RWPE2 (cell line): Measurements from ENCODE around the gene HLCS.

Experiments
- ATAC-seq: fragments of 200-7000 bp; cut with Tn5 transposase; 3 replicates; pipeline ENCODE4 v1.9.1; 2021; ENCODE audit warnings: low read depth
- DNase-seq: peaks from one replicate; pipeline ENCODE4 v3.0.0-alpha.2; 2020; ENCODE audit warnings: low spot score
- H3K27ac ChIP-seq: fragments of 450-650 bp; 2 replicates; pipeline ENCODE4 v1.5.1; 2017; ENCODE audit warnings: mild to moderate bottlenecking; ENCODE audit not compliant: poor library complexity, severe bottlenecking
- H3K27me3 ChIP-seq: fragments of 250-450 bp; sonication (Bioruptor Pico); 2 replicates; pipeline ENCODE4 v1.5.1; 2021; ENCODE audit warnings: mild to moderate bottlenecking, moderate library complexity; ENCODE audit not compliant: insufficient read depth, poor library complexity, severe bottlenecking
- H3K36me3 ChIP-seq: fragments of 250-450 bp; sonication (Bioruptor Pico); 2 replicates; pipeline ENCODE4 v1.5.1; 2020; ENCODE audit warnings: low read depth, mild to moderate bottlenecking, moderate library complexity
- H3K4me1 ChIP-seq: fragments of 250-450 bp; sonication (Bioruptor Pico); 2 replicates; pipeline ENCODE4 v1.5.1; 2021; ENCODE audit warnings: mild to moderate bottlenecking, moderate library complexity; ENCODE audit not compliant: insufficient read depth, poor library complexity, severe bottlenecking
- H3K4me3 ChIP-seq: fragments of 250-450 bp; sonication (Bioruptor Pico); 2 replicates; pipeline ENCODE4 v1.5.1; 2021; ENCODE audit warnings: mild to moderate bottlenecking, moderate library complexity; ENCODE audit not compliant: severe bottlenecking
- H3K9me3 ChIP-seq: fragments of 250-450 bp; sonication (Bioruptor Pico); 2 replicates; pipeline ENCODE4 v1.5.1; 2021; ENCODE audit warnings: mild to moderate bottlenecking, moderate library complexity; ENCODE audit not compliant: severe bottlenecking
- TF ChIP-seq, protein P1 (sequence below): fragments of 450-650 bp; IDR thresholded peaks from one replicate; pipeline ENCODE4 v1.5.1; 2017; ENCODE audit warnings: mild to moderate bottlenecking, moderate library complexity; ENCODE audit not compliant: poor library complexity, severe bottlenecking

HLCS gene

GRCh38 chr21:36902331-36902730 is 64.1 kb downstream of the HLCS start:
- ATAC-seq (no peak), DNase-seq (no peak)
- Histone ChIP-seq H3K4me3 (no peak overlapping the region), H3K4me1 (no peaks in the 10 kb centered on the region), H3K27ac (no peak overlapping the region), H3K27me3 (no peaks in the 10 kb centered on the region), H3K9me3 (no peaks in the 10 kb centered on the region), H3K36me3 (no peaks in the 10 kb centered on the region)
- TF ChIP-seq, protein P1, sequence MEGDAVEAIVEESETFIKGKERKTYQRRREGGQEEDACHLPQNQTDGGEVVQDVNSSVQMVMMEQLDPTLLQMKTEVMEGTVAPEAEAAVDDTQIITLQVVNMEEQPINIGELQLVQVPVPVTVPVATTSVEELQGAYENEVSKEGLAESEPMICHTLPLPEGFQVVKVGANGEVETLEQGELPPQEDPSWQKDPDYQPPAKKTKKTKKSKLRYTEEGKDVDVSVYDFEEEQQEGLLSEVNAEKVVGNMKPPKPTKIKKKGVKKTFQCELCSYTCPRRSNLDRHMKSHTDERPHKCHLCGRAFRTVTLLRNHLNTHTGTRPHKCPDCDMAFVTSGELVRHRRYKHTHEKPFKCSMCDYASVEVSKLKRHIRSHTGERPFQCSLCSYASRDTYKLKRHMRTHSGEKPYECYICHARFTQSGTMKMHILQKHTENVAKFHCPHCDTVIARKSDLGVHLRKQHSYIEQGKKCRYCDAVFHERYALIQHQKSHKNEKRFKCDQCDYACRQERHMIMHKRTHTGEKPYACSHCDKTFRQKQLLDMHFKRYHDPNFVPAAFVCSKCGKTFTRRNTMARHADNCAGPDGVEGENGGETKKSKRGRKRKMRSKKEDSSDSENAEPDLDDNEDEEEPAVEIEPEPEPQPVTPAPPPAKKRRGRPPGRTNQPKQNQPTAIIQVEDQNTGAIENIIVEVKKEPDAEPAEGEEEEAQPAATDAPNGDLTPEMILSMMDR = no peak

- no peaks in the 10 kb centered on the region for H3K27me3 ChIP-seq
- TF ChIP-seq, protein P1 = no peak
- no peaks in the 10 kb centered on the region for H3K9me3 ChIP-seq
- no peak overlapping the region for H3K4me3 ChIP-seq
- no peaks in the 10 kb centered on the region for H3K4me1 ChIP-seq
- ATAC-seq = no peak
- no peak for DNase-seq
- no peaks in the 10 kb centered on the region for H3K36me3 ChIP-seq
- no peak overlapping the region for H3K27ac ChIP-seq
These were observed 64.9 kb downstream of the HLCS start for GRCh38 chr21:36901575-36901974.

GRCh38 chr21:36893581-36893980 is 72.9 kb downstream of the HLCS start:
- ATAC-seq = no peak
- no peaks in the 10 kb centered on the region for H3K9me3 ChIP-seq
- H3K27me3 ChIP-seq = no peaks in the 10 kb centered on the region
- H3K27ac ChIP-seq = no peak overlapping the region
- no peaks in the 10 kb centered on the region for H3K4me1 ChIP-seq
- H3K4me3 ChIP-seq = no peak overlapping the region
- peaks cover 6% of the 10 kb centered on the region; the same call in 1 of the 2 replicates for H3K36me3 ChIP-seq
- no peak for DNase-seq
- TF ChIP-seq, protein P1 = no peak

GRCh38 chr21:36892201-36892600 is 74.3 kb downstream of the HLCS start:
- no peaks in the 10 kb centered on the region for H3K4me1 ChIP-seq
- DNase-seq = no peak
- TF ChIP-seq, protein P1 = no peak
- no peak overlapping the region for H3K27ac ChIP-seq
- no peak for ATAC-seq
- H3K9me3 ChIP-seq = no peaks in the 10 kb centered on the region
- H3K27me3 ChIP-seq = no peaks in the 10 kb centered on the region
- H3K4me3 ChIP-seq = no peak overlapping the region
- peaks cover 6% of the 10 kb centered on the region; the same call in 1 of the 2 replicates for H3K36me3 ChIP-seq

GRCh38 chr21:36891692-36892091 is 74.8 kb downstream of the HLCS start:
- no peaks in the 10 kb centered on the region for H3K27me3 ChIP-seq
- H3K4me3 ChIP-seq = no peak overlapping the region
- DNase-seq (no peak), ATAC-seq (no peak)
- TF ChIP-seq, protein P1 = no peak
- H3K4me1 ChIP-seq = no peaks in the 10 kb centered on the region
- no peaks in the 10 kb centered on the region for H3K9me3 ChIP-seq
- no peak overlapping the region for H3K27ac ChIP-seq
- peaks cover 6% of the 10 kb centered on the region; the same call in 1 of the 2 replicates for H3K36me3 ChIP-seq
